ENCODE measurements around the gene PPP2R5E. TPM values are rescaled to one million over a fixed set of nuclear protein-coding genes. Genes with fewer than 3 reads are reported as not detected.

The PPP2R5E gene
- total and polyA plus RNA-seq, 2 donors (not counting 1 experiment from before 2014, with no cell fraction given): 18.5 to 38.8 TPM

GRCh38 chr14:63564318-63564717 is 21.1 kb upstream of the PPP2R5E start:
- no peaks in the 10 kb centered on the region for H3K27me3 ChIP-seq (ENCODE audit: control insufficient read depth, insufficient read depth, low read length)
- DNase-seq (ENCODE audit: low read depth in 2 of 2): peak; percentile 25 to 28
- H3K79me2 ChIP-seq (ENCODE audit: control insufficient read depth, insufficient read depth, low read length): no peaks in the 10 kb centered on the region
- H3K4me1 ChIP-seq (ENCODE audit: control insufficient read depth, extremely low read depth, insufficient read depth, low read length): no peaks in the 10 kb centered on the region
- no peak overlapping the region for H3K27ac ChIP-seq (ENCODE audit: insufficient read depth, low read length)
- H3K4me3 ChIP-seq (replicated peaks in 1 of 4; ENCODE audit: control extremely low read depth in 1 of 4, insufficient read depth in 1 of 4, low read depth in 3 of 4, low read length in 4 of 4): no peak overlapping the region
- no peaks in the 10 kb centered on the region for H4K20me1 ChIP-seq (ENCODE audit: control insufficient read depth, extremely low read depth, insufficient read depth, low read length)
- H3K4me2 ChIP-seq (ENCODE audit: extremely low read depth, insufficient read depth, low read length): no peak overlapping the region
- H3K36me3 ChIP-seq (ENCODE audit: control insufficient read depth, insufficient read depth, low read length): no peaks in the 10 kb centered on the region
- TF ChIP-seq EZH2 (IDR thresholded peaks at IDR 0.05; ENCODE audit: low read length, missing control alignments) (no peak), CTCF (conservative IDR thresholded peaks at IDR 0.05 in 1 of 2, IDR thresholded peaks at IDR 0.05 in 1 of 2; ENCODE audit: low read depth in 1 of 2, low read length in 2 of 2) (no peak)
- no peak overlapping the region for H2AFZ ChIP-seq (ENCODE audit: low read length)
- H3K9me3 ChIP-seq (ENCODE audit: control insufficient read depth, insufficient read depth, low read depth, low read length): no peaks in the 10 kb centered on the region
- no peak overlapping the region for H3K9ac ChIP-seq (ENCODE audit: insufficient read depth, low read length)

GRCh38 chr14:63563370-63564026 is 20.3 kb upstream of the PPP2R5E start:
- no peaks in the 10 kb centered on the region for H3K4me1 ChIP-seq (ENCODE audit: control insufficient read depth, extremely low read depth, insufficient read depth, low read length)
- H2AFZ ChIP-seq (ENCODE audit: low read length): no peak overlapping the region
- H3K4me2 ChIP-seq (ENCODE audit: extremely low read depth, insufficient read depth, low read length): no peak overlapping the region
- no peaks in the 10 kb centered on the region for H3K79me2 ChIP-seq (ENCODE audit: control insufficient read depth, insufficient read depth, low read length)
- no peaks in the 10 kb centered on the region for H3K27me3 ChIP-seq (ENCODE audit: control insufficient read depth, insufficient read depth, low read length)
- no peaks in the 10 kb centered on the region for H3K36me3 ChIP-seq (ENCODE audit: control insufficient read depth, insufficient read depth, low read length)
- H3K9ac ChIP-seq (ENCODE audit: insufficient read depth, low read length): no peak overlapping the region
- H3K9me3 ChIP-seq (ENCODE audit: control insufficient read depth, insufficient read depth, low read depth, low read length): no peaks in the 10 kb centered on the region
- DNase-seq (ENCODE audit: low read depth in 2 of 2): peak in 1 of 2 donors; percentile 55
- no peak overlapping the region for H3K4me3 ChIP-seq (replicated peaks in 1 of 4; ENCODE audit: control extremely low read depth in 1 of 4, insufficient read depth in 1 of 4, low read depth in 3 of 4, low read length in 4 of 4)
- no peak for TF ChIP-seq CTCF (conservative IDR thresholded peaks at IDR 0.05 in 1 of 2, IDR thresholded peaks at IDR 0.05 in 1 of 2; ENCODE audit: low read depth in 1 of 2, low read length in 2 of 2)
- no peak for TF ChIP-seq EZH2 (IDR thresholded peaks at IDR 0.05; ENCODE audit: low read length, missing control alignments)
- H3K27ac ChIP-seq (ENCODE audit: insufficient read depth, low read length): no peak overlapping the region
- no peaks in the 10 kb centered on the region for H4K20me1 ChIP-seq (ENCODE audit: control insufficient read depth, extremely low read depth, insufficient read depth, low read length)

- no peaks in the 10 kb centered on the region for H3K27me3 ChIP-seq (ENCODE audit: control insufficient read depth, insufficient read depth, low read length)
- H3K4me2 ChIP-seq (ENCODE audit: extremely low read depth, insufficient read depth, low read length): no peak overlapping the region
- H3K9ac ChIP-seq (ENCODE audit: insufficient read depth, low read length): no peak overlapping the region
- no peaks in the 10 kb centered on the region for H3K9me3 ChIP-seq (ENCODE audit: control insufficient read depth, insufficient read depth, low read depth, low read length)
- peak in 1 of 2 donors; percentile 25 for DNase-seq (ENCODE audit: low read depth in 2 of 2)
- no peaks in the 10 kb centered on the region for H3K36me3 ChIP-seq (ENCODE audit: control insufficient read depth, insufficient read depth, low read length)
- no peak overlapping the region for H3K27ac ChIP-seq (ENCODE audit: insufficient read depth, low read length)
- no peaks in the 10 kb centered on the region for H3K4me1 ChIP-seq (ENCODE audit: control insufficient read depth, extremely low read depth, insufficient read depth, low read length)
- H4K20me1 ChIP-seq (ENCODE audit: control insufficient read depth, extremely low read depth, insufficient read depth, low read length): no peaks in the 10 kb centered on the region
- no peak overlapping the region for H3K4me3 ChIP-seq (replicated peaks in 1 of 4; ENCODE audit: control extremely low read depth in 1 of 4, insufficient read depth in 1 of 4, low read depth in 3 of 4, low read length in 4 of 4)
- H3K79me2 ChIP-seq (ENCODE audit: control insufficient read depth, insufficient read depth, low read length): no peaks in the 10 kb centered on the region
- TF ChIP-seq CTCF (conservative IDR thresholded peaks at IDR 0.05 in 1 of 2, IDR thresholded peaks at IDR 0.05 in 1 of 2; ENCODE audit: low read depth in 1 of 2, low read length in 2 of 2) (no peak), EZH2 (IDR thresholded peaks at IDR 0.05; ENCODE audit: low read length, missing control alignments) (no peak)
- H2AFZ ChIP-seq (ENCODE audit: low read length): no peak overlapping the region
These were observed 19.2 kb upstream of the PPP2R5E start for GRCh38 chr14:63562405-63562804.
